HepG2 (cell line): Measurements from ENCODE around the gene ZC3H18. TPM values are rescaled to one million over a fixed set of nuclear protein-coding genes. Genes with fewer than 3 reads are reported as not detected.

Experiments used
- ATRX ChIP-seq: sonication (generic); formaldehyde crosslinking; IDR thresholded peaks from 2 replicates; pipeline ENCODE4 v1.4.0; 2020; ENCODE audit warnings: missing genetic modification reagents, borderline replicate concordance
- DRAP1 ChIP-seq: IDR thresholded peaks from 2 replicates; pipeline ENCODE4 v1.6.1; 2016; ENCODE audit warnings: missing genetic modification reagents, missing compliant biosample characterization
- ETV6 ChIP-seq: sonication (generic); formaldehyde crosslinking; conservative IDR thresholded peaks from 2 replicates; pipeline ENCODE4 v1.4.0; 2020; ENCODE audit warnings: missing genetic modification reagents
- GABPB1 ChIP-seq: IDR thresholded peaks from 2 replicates; pipeline ENCODE4 v1.6.1; 2016; ENCODE audit warnings: mild to moderate bottlenecking, missing genetic modification reagents, moderate library complexity, missing compliant biosample characterization
- GATA4 ChIP-seq: sonication (generic); IDR thresholded peaks from 2 replicates; pipeline ENCODE4 v1.6.1; 2016; ENCODE audit warnings: antibody characterized with exemption, low read depth, borderline replicate concordance
- MTF1 ChIP-seq: sonication (generic); formaldehyde crosslinking; IDR thresholded peaks from 2 replicates; pipeline ENCODE4 v1.5.0; 2020; ENCODE audit warnings: missing genetic modification reagents
- NCOA2 ChIP-seq: sonication (generic); formaldehyde crosslinking; IDR thresholded peaks from 2 replicates; pipeline ENCODE4 v1.8.0; 2022; ENCODE audit warnings: inconsistent platforms
- PBX2 ChIP-seq: IDR thresholded peaks from 2 replicates; pipeline ENCODE4 v1.6.1; 2016; ENCODE audit warnings: control low read depth
- RAD21 ChIP-seq: fragments of 450-650 bp; formaldehyde crosslinking; IDR thresholded peaks from 2 replicates; pipeline ENCODE4 v1.5.0; 2020; ENCODE audit warnings: mild to moderate bottlenecking
- RERE ChIP-seq: IDR thresholded peaks from 2 replicates; pipeline ENCODE4 v1.6.1; 2016; ENCODE audit warnings: low read depth, missing genetic modification reagents, missing compliant biosample characterization
- RXRB ChIP-seq: IDR thresholded peaks from 2 replicates; pipeline ENCODE4 v1.6.1; 2016; ENCODE audit warnings: borderline replicate concordance, missing genetic modification reagents, missing compliant biosample characterization
- SIN3A ChIP-seq: IDR thresholded peaks from 2 replicates; pipeline ENCODE4 v1.6.1; 2011; ENCODE audit warnings: low read depth, mild to moderate bottlenecking, control low read depth, low read length, borderline replicate concordance
- SOX13 ChIP-seq, 3 experiments: fragments of 450-650 bp in 1 of 3; sonication (generic) in 1 of 3; formaldehyde crosslinking in 1 of 3; IDR thresholded peaks in 2 of 3; conservative IDR thresholded peaks in 1 of 3; 2 replicates each; pipeline versions ENCODE4 v1.5.0 to v1.6.1; 2016 to 2020; ENCODE audit warnings: antibody characterized with exemption in 1 of 3, mild to moderate bottlenecking in 1 of 3, missing compliant biosample characterization in 1 of 3, missing genetic modification reagents in 1 of 3, moderate library complexity in 1 of 3
- THAP9 ChIP-seq: sonication (generic); formaldehyde crosslinking; IDR thresholded peaks from 2 replicates; pipeline ENCODE4; 2020; ENCODE audit warnings: missing genetic modification reagents, mild to moderate bottlenecking, borderline replicate concordance
- ZFP62 ChIP-seq: sonication (generic); formaldehyde crosslinking; IDR thresholded peaks from 2 replicates; pipeline ENCODE4 v1.4.0; 2020; ENCODE audit warnings: missing genetic modification reagents
- ZNF546 ChIP-seq: sonication (generic); formaldehyde crosslinking; conservative IDR thresholded peaks from 2 replicates; pipeline ENCODE4 v1.8.1; 2023; ENCODE audit warnings: mild to moderate bottlenecking, missing genetic modification reagents
- ZNF724P ChIP-seq: sonication (generic); formaldehyde crosslinking; IDR thresholded peaks from 2 replicates; pipeline ENCODE4 v1.8.0; 2022; ENCODE audit warnings: missing genetic modification reagents, borderline replicate concordance
- ZNF883 ChIP-seq: sonication (generic); formaldehyde crosslinking; IDR thresholded peaks from 2 replicates; pipeline ENCODE4 v1.5.1; 2020; ENCODE audit warnings: mild to moderate bottlenecking, missing genetic modification reagents; ENCODE audit errors: not compliant biosample characterization
- ZNF891 ChIP-seq: sonication (generic); formaldehyde crosslinking; IDR thresholded peaks from 2 replicates; pipeline ENCODE4 v1.5.0; 2020; ENCODE audit warnings: mild to moderate bottlenecking, missing genetic modification reagents
- ZSCAN20 ChIP-seq: sonication (generic); formaldehyde crosslinking; IDR thresholded peaks from 2 replicates; pipeline ENCODE4 v1.4.0; 2020; ENCODE audit warnings: missing genetic modification reagents, mild to moderate bottlenecking, borderline replicate concordance
- polyA plus RNA-seq, 8 experiments: library from polyadenylated mRNA; depleted of rRNA in 3 of 8; stranded (reverse) in 7 of 8; unstranded in 1 of 8; fragments of >200 nt; fragmentation: Illumina TruSeq in 4 of 8; extraction: Trizol in 4 of 8; gene quantifications; 2 replicates each; pipeline versions ENCODE4 v1.2.1 to v1.2.3, GENCODE V29; 2011 to 2016; ENCODE audit warnings: low read depth in 4 of 8, missing spikeins in 1 of 8, mixed read lengths in 1 of 8; ENCODE audit not compliant: insufficient read depth in 1 of 8
- total RNA-seq, 5 experiments: library from RNA; depleted of rRNA; stranded (reverse); fragments of >200 nt; fragmentation: Illumina TruSeq; extraction: Trizol; gene quantifications; 2 replicates each; pipeline ENCODE4 v1.2.3, GENCODE V29; 2016; ENCODE audit warnings: low read depth in 1 of 5

ZC3H18 gene
- total and polyA plus RNA-seq, 2 of the 13 experiments (the other 11 are each of a cell fraction or from before 2014, with no cell fraction given): 11.2 to 27.4 TPM

DNA sequence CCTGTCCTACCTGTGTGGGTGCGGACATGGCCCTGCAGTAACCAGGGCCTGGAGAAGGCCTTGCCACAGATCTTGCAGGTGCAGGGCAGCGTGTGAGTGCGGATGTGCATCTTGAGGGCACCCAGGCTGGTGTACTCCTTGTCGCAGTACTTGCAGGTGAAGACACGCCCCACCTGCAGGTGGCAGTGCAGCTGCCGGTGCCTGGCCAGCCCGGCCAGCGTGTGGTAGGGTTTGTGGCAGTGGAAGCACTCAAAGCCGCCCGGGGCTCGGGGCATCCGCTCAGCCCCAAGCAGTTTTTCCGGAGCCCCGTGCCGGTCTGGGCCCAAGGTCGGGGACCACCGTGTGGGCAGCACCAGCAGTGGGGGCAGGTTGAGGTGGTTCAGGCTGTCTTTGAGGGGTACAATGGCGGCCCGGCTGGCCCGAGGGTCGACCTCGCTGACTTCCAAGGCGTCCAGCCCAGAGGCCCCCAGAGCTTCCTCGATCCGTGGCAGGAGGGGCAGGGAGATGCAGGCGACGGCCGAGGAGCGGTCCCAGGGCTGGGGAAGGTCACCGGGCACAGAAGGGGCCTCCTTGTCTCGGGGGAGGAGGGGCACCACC is 111.0 kb downstream of the ZC3H18 start (continued):
- peak; percentile 36; the same call in 1 of the 2 replicates for TF ChIP-seq DRAP1 (CRISPR knock-in tag)
- no peak for TF ChIP-seq SIN3A
- no peak; the same call in 1 of the 2 replicates for TF ChIP-seq RXRB (CRISPR knock-in tag)
- TF ChIP-seq ZNF883: peak; percentile 49
- no peak for TF ChIP-seq MTF1 (CRISPR knock-in tag)
- peak; percentile 57 for TF ChIP-seq RAD21 (CRISPR knock-in tag)
- no peak for TF ChIP-seq ZNF546 (CRISPR knock-in tag)
- TF ChIP-seq SOX13 (IDR thresholded peaks at IDR 0.05): no peak
- peak in 1 of 2 experiments; percentile 5; a peak in 1 of 4 replicates for TF ChIP-seq SOX13 (CRISPR knock-in tag; conservative IDR thresholded peaks at IDR 0.05 in 1 of 2, IDR thresholded peaks at IDR 0.05 in 1 of 2)
- TF ChIP-seq GATA4: no peak
- TF ChIP-seq ZNF891 (CRISPR knock-in tag): peak; percentile 24
- no peak for TF ChIP-seq ZFP62 (CRISPR knock-in tag)
- 0 out of 2 replicates have a peak, but pooled peaks have one; percentile 67 for TF ChIP-seq ZNF724P (CRISPR knock-in tag)
- TF ChIP-seq ATRX (CRISPR knock-in tag): no peak
- no peak for TF ChIP-seq PBX2
- TF ChIP-seq NCOA2 (CRISPR knock-in tag): no peak
- TF ChIP-seq ETV6 (CRISPR knock-in tag): no peak
- TF ChIP-seq ZSCAN20: peak; percentile 14; the same call in 1 of the 2 replicates
- TF ChIP-seq RERE: no peak
- peak; percentile 40; the same call in 1 of the 2 replicates for TF ChIP-seq THAP9 (CRISPR knock-in tag)
- peak; percentile 60; the same call in 1 of the 2 replicates for TF ChIP-seq GABPB1
